Right renal pelvis (tissue), 4 donors: ENCODE measurements around the gene SCGN. TPM values are rescaled to one million over a fixed set of nuclear protein-coding genes. Genes with fewer than 3 reads are reported as not detected.

Source experiments
- DNase-seq, 4 donors: peaks; one replicate each; pipeline ENCODE4 v3.0.0-alpha.2; 2013; ENCODE audit warnings: low read depth in 4 of 4, low spot score in 3 of 4, missing footprints in 1 of 4
- polyA plus RNA-seq, 4 donors: library from polyadenylated mRNA; unstranded; fragments of 120-200 nt; gene quantifications; one replicate each; pipeline ENCODE4 v1.2.1, GENCODE V29; 2013; ENCODE audit not compliant: insufficient read length in 4 of 4

Gene SCGN, protein sequence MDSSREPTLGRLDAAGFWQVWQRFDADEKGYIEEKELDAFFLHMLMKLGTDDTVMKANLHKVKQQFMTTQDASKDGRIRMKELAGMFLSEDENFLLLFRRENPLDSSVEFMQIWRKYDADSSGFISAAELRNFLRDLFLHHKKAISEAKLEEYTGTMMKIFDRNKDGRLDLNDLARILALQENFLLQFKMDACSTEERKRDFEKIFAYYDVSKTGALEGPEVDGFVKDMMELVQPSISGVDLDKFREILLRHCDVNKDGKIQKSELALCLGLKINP
- polyA plus RNA-seq = under 1 TPM; 0.14 to 0.31 (median 0.23) TPM

DNA sequence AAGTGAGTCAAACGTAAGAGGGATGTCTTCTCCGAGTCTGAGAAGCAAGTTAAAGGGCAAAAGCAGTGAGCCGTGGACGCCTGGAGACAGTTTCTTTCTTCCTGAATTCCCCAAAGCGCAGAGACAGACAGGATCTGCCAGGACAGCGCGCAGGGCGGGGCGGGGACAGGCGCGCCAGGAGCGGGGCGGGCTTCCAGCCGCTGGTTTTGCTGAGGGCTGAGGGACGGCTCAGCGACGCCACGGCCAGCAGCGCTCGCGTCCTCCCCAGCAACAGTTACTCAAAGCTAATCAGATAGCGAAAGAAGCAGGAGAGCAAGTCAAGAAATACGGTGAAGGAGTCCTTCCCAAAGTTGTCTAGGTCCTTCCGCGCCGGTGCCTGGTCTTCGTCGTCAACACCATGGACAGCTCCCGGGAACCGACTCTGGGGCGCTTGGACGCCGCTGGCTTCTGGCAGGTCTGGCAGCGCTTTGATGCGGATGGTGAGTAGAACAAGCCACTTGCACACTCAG is at the start of gene SCGN:
TSS of gene SCGN (plus strand) at position 209 of the 509 bp plus-strand sequence. CDS start at position 398, 189 bp downstream.
- DNase-seq = peak; percentile 62 to 74 (median 66)

DNA sequence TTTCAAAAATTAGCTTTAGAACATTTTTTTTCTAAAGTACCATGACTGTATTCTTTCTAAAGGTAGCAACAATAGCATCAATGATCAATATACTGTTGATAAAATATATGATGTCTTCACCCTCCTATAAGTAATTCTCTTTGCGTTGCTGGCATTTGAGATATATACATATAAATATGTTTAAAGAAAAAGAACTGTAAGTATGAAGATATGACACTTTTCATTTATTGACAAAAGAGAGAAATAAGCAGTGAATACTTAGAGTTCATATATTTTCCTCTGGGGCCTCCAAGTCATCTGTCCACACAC is 49.4 kb upstream of the SCGN start:
- DNase-seq = no peak

DNA sequence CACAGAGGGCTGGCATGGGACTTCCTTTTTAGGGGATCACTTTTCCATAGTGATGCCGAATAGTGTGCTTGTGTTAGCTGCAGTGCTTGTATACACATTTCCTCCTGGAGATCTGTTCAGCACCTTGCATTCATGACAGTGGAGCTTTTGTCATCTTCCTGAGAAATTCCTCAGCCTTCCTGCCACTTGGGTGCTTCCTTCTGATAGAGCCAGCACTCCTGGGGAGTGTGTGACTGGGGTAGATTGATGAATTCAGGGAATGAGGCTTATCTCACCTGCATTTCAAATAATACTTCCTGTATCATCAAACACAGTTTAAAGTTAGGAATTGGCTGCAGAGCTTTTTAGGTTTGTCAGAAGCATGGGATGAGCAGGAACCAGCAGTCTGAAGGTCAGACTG is 48.8 kb upstream of the SCGN start:
- DNase-seq = no peak

DNA sequence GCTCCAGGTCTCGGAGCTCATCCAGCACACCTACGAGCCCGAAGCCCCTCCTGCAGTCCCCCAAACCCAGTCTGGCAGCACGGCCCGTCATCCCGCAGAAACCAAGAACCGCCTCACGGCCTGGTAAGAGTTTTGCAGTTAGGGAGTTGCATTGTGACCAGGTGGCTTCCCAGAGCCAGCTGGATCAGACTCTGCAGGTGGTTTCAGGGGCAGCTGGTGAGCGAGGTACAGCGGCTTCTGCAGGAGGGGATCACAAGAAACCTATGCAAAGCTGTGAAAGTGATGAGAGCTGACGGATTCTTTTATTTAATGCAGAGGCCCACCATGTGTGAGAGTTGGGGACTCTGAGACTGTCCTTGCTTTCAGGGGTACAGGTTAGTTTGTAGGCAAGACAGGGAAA is 45.9 kb upstream of the SCGN start:
- no peak for DNase-seq

DNA sequence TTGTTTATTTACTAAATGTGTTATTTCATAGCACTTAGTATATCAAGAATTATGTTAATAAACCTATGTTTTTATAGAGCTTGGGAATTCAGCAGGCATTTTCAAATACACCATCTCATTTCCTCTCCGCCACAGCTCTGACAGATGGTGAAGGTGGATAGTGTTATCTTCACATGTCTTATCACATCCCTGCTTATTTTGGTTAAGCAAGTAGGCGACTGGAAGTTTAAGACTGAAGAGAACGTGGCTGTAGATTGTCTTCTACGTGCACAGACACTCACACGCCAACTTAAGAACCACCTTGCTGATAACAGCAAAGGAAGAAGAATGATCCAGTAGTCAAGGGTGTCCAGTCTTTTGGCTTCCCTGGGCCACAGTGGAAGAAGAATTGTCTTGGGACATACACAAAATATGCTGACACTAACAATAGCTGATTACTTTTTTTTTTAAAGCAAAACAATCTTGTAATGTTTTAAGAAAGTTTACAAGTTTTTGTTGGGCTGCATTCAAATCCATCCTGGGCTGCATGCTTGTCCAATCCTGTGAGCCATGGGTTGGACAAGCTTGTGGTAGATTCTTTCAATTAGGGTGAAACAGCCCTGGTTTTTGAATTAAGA is 43.3 kb upstream of the SCGN start:
- DNase-seq = no peak

DNA sequence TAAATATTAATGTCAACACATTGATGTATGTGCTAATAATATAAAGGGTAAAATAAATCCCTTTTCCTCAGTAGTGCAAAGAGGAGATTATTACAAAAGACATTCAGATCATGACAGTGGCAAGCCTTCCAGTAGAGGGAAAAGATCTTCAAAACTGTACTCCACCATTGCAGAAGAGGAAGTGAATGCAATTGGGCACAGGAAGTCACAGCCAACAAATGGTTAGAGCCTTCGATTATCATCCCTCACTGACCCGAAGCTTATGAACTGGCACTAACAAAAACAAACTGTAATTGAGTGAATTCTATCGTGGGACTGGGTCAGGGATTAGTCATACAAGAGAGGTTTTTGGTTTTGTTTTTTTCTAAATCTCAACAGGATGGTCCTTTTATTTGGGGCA is 39.3 kb upstream of the SCGN start:
- no peak for DNase-seq

DNA sequence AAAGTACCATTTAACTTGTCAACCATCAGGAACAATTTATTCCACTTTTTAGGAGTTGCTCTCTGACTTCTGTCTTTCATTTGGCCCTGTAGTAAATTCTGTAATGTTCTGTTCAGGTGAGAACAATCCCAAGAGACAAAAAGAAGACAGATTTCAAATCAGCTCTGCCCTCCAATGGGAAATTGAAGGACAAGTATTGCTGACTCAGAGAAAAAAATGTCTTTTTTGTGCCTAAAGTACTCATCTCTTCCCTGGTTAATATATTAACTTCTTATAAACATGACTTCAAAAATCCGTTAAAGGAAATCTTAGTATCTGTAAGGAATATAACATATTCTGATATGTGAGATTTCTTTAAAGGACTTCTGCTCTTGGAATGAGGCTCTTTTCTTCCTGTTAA is 38.6 kb upstream of the SCGN start:
- no peak for DNase-seq

DNA sequence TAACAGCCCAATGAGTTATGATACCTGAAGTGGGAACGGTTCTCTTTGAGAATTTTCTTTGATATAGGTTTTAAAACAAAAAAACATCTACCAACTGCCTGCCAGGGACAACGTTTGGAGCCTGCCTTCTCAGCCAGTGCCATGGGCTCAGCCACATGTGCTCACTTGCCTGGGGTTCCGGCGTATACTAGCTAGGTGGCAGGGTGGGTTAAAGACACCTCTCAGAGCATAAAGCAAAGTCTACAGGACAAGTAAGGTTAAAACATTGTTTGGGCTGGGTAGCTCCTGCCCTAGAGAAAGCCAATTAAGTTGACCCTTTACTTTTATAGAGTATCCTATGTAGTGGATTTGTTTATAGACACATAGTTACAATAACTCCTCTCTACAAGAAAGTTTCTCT is 38.0 kb upstream of the SCGN start:
- no peak for DNase-seq

DNA sequence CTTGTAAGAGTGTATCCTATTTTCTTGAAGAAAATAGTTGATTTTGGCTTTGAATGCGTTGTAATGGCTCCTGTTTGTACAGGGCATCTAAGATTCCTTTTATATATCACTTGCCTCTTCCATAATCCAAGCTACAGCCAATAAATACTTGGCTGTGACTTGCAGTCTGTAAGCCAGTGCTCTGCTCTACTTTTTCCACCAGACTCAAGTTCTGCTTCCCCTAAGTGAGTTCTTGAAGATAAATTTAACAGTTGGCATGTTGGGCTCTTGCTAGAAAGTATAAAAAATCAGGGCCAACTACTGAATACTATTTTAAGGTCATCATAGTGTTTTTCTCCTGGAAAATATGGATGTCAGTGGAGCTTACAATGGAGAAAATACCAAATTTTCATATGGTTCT is 36.5 kb upstream of the SCGN start:
- DNase-seq = no peak

DNA sequence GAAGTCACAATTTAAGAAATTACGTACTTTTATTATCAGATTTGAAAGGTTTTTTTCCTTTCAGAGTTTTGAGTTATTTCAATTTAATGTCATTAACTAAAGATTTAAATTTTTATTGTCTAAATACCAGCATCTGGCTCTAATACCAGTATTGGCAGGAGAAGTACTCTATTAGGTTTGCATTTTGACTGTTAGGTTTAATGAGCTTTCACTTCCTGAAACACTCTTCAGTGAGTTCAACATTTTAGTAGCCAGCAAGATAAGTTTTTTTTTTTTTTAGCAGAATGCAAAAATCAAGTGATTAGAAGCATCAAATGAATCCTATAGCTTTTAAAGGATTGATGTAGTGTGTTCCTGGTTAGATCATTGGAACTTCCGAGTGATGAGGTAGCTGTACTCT is 34.0 kb upstream of the SCGN start:
- no peak for DNase-seq

DNA sequence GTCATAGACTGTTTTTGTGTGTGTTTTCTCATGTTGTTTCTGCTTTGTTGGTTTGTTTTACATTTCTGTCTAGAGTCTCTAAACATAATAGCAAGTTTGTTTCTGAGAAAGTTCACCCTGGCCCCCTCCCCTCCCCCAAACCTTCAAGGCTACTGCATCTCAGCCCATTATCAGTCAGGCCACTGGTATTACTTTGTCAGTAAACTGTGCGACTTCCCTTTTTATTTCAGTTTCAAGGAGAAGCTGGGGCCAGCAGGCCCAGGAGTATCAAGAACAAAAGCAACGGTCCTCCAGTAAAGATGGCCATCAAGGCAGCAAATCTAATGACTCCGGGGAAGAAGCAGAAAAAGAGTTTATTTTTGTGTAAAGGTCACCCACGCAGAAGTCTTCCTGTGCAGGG is 32.8 kb upstream of the SCGN start:
- no peak for DNase-seq

DNA sequence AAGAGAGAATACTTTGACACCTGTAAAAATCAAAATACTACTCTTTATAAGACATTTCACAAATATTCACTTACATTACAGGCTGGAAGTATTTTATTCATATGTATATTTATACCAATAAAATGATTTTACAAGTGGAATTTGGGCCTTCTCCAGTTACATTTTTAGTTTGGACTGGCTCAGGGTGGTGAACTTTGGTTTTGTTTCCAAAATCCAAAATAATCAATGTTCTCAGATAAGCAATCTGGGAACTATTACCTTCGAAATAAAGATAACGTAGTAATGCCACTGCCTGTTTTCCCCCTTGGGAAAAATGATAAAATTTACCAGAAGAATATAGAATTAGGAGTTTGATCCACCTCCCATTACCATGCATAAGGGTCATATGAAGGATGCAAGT is 31.6 kb upstream of the SCGN start:
- DNase-seq = no peak

DNA sequence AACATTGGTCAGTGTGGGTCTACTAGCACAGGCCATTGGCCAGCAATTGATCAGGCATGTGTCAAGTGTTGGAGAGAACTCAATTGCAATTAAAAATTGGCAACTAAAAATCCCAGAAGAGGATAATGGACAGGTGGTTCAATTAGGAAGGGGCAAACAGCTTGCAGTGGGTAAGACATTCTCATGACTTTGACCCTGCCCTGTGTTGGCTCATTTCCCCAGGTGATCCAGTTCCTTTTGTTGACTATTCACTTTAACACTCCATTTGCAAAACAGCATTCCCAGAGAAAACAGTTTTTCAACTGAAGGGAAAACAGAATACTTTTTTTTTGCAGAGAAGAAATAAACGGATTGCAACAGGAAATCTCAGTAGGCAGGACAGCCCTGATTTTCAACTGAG is 28.9 kb upstream of the SCGN start:
- DNase-seq = no peak

DNA sequence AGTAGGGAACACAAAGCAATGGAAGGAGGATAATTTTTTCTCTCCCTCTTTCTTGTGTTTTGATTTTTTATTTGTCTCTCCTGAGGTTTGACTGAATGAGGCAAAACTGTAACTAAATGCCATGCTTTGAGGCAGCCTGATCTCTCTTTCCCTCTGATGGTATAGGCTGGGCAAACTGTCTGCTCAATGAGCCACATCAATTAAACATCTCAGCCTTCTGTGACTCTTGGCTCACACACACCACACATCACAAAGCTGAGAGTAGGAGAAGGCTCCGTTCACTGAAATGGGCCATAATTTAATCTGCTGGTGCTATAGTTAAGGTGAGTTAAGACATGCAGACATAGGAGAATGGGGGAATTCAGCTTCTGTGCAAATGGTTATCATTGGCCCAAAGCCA is 28.1 kb upstream of the SCGN start:
- no peak for DNase-seq

DNA sequence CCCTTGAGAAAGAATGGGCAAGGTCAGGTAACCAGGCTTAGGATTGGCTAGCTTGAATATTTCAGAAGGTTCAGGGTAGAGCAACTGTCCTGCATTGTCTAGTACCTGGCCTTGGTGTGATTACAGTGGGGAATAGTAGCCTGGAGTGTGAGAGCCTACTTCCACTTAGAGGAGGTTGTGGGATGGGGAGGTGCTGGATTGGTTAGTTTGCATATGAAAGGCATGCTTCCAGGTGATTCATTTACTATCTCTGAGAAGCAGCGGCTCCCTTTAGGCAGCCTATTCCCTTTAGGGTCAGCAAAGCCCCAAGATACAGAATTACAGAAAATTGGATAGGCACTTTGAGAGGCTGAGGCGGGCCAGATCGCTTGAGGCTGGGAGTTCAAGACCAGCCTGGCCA is 25.0 kb upstream of the SCGN start:
- no peak for DNase-seq

DNA sequence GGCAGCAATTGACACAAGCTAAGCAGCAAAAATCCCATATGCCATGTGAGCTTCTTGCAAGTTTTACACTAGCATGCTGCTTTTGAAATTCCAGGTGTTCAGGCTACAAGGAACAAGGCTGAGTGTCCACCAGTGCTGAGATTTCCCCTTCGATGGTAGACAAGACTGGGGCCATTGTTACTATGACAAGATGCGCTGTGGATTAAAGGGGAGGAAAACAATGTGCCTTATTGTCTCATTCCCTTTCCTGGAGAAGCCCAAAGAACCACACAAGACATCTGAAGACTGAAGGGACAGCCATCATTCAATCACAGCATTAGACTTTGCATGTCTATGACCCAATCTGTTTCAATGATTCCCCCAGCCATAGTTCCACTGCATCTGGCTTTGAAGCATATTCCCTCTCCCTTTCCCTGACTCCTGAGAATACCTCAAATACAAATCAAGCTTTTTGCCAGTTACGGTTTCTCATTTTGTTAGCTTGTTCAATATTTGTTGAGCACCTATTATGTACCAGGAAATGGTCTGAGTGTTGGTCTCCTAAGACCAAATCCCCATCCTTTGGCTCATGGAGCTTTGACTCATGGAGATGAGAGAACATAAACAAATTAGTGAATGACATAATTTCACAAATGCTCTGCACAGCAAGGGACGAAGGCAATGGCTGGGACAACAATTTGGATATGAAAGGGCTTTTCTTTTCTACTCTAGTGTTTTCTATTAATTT is 23.4 kb upstream of the SCGN start:
- DNase-seq = no peak

DNA sequence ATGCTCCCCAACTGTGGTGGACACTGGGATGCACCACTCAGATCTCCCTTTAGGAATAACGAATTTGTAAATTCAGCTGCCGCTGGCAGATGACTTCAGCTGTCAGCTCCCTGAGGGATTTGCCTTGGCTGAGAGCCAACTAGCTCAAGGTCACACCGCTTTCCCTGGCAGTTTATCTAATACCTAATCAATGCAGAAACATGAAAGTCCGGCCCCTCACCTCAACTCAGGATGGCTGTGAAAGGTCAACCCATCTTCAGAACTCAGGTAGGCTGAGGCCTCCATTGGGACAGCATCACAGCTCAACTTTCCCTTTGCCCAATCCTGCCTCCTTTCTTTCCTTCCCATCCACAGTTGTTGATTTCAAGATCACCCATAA is 22.8 kb upstream of the SCGN start:
- no peak for DNase-seq

DNA sequence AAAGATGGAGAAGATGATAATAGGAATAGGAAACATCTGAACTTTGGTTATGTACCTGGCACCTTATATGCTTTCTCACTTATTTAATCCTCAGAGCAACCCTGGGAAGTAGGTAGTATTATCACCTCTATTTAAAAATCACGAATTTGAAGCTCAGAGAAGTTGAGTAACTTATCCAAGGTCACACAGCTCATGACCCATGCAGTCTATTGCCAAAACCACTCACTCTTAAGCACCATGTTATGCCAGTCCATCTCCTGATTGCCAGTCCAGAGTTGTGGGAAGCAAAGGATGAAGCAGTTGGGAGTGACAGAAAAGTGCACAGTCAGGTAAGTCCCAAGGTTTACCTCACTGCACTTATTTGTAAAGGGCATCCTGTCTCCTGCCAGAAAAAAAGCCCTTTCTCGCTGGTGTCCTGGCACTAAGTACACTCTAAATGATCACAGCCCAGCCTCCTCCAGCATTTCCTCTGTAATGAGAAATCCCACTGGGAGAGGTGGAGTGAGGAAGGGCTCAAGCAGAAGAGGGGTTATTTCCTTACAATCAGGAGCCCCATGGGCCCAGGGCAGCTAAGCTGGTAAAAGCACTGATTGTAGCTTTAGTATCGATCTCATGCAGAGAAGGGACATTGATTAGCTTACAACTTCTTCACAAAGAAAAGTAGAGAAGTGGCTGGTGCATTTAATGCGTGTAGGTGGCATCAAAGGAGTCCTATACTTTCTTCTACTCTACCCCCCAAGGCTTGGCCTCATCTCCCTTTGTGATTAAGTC is 21.3 kb upstream of the SCGN start:
- DNase-seq = no peak

DNA sequence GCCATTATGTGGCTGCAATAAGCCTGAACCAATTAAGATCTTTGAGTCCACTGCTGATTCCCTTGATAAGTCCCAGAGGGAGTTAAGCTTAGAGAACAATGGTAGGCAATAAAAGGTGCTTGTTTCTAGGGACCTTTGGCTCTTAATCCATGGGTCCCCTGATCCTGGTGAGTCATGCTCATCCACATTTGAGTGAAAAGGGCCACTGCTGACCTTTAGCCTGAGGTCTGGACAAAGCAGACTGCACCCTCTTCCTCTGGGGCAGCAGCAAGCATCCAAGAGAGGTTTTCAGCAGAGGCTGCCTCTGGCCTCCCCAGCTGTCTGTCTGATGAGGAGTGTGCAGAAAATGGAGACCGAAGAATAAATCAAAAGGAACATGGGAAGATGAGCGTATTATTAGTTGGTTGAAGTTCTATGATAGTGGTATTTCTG is 16.1 kb upstream of the SCGN start:
- no peak for DNase-seq

DNA sequence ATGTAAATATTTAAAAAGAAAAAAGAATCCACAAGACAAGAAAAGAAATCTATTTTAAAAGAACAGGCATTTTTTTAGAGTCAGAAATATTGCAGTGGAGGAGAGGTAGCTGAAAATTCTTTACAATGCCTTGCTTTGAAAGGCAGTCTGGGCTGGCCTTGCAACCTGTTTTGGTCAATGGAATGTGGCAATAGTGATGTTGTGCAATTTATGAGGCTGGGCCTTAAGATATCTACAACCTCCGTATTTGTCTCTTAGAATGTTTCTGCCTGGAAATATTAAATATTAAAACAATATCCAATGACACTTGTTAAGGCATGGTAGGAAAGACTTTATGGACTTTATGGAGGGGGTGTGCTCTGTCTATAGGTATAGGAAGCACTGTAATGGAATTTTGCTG is 14.8 kb upstream of the SCGN start:
- DNase-seq = no peak

DNA sequence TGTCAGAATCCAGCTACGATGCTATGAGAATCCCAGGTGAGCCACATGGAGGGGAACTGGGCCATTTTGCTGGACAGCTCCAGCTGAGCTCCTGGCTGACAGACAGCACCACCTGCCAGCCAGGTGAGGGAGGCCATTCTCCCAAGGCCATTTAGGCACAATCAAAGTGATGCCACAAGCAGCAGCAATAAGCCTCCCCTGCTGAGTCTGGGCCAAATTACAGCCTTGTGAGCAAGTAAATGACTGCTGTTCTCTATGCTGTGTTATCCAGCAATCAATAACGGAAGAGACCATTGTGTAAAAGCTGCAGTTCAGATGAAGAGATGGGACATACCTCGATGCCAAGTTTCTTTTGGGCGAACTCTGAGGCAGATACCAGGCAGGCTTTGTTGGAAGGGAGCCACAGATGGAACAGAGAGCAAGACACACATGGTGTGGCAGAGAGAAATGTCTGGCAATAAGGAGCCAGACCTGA is 14.0 kb upstream of the SCGN start:
- no peak for DNase-seq
